Fibroblast of pulmonary artery (primary cell): ENCODE data around the gene UBE2G2.

Experiments used
- DNase-seq: peaks from one replicate; pipeline ENCODE4 v3.0.0-alpha.2; 2010; ENCODE audit warnings: low read depth
- H3K4me3 ChIP-seq: replicated peaks from 2 replicates; pipeline ENCODE4 v1.5.1; 2011; ENCODE audit warnings: low read depth, mild to moderate bottlenecking, control low read depth, low read length, moderate library complexity
- CTCF ChIP-seq: IDR thresholded peaks from 2 replicates; pipeline ENCODE4 v1.5.1; 2011; ENCODE audit warnings: mild to moderate bottlenecking, control low read depth, low read length, inconsistent platforms; ENCODE audit errors: missing control alignments

Gene UBE2G2

GRCh38 chr21:44801468-44802395, at the start of gene UBE2G2:
Gene UBE2G2, minus strand, starts transcription at chr21:44801820. Its CDS starts 72 bp downstream, at chr21:44801748.
- DNase-seq = peak; percentile 76
- peak within 1 kb of the TSS; percentile 82 for H3K4me3 ChIP-seq
- no peak for TF ChIP-seq CTCF

GRCh38 chr21:44850905-44851657, 49.5 kb upstream of the UBE2G2 start:
- no peak for DNase-seq
- no peak for TF ChIP-seq CTCF
- no peak overlapping the region for H3K4me3 ChIP-seq

- no peak for TF ChIP-seq CTCF
- no peak for DNase-seq
Measured at GRCh38 chr21:44850208-44850800, 48.7 kb upstream of the UBE2G2 start.

GRCh38 chr21:44849616-44850130, 48.1 kb upstream of the UBE2G2 start:
- DNase-seq = no peak
- no peak overlapping the region for H3K4me3 ChIP-seq
- no peak for TF ChIP-seq CTCF

More at GRCh38 chr21:44850208-44850800, 48.7 kb upstream of the UBE2G2 start:
- H3K4me3 ChIP-seq = no peak overlapping the region

GRCh38 chr21:44848821-44849521, 47.4 kb upstream of the UBE2G2 start:
- no peak for DNase-seq
- TF ChIP-seq CTCF = no peak
- H3K4me3 ChIP-seq = no peak overlapping the region
